ENCODE results near the gene CORO2A. TPM values are rescaled to one million over a fixed set of nuclear protein-coding genes. Genes with fewer than 3 reads are reported as not detected.

The CORO2A gene
- total and polyA plus RNA-seq, 2 of the 4 experiments (the other 2 are of a cell fraction) = 1.9 to 2.2 TPM

GRCh38 chr9:98144076-98144475 lies 48.4 kb downstream of the CORO2A start:
- Histone ChIP-seq H3K18ac (ENCODE audit: low read depth, low read length) (no peak overlapping the region), H3K56ac (ENCODE audit: extremely low read depth, insufficient read depth, low read length) (no peak overlapping the region), H2AK9ac (replicated peaks; ENCODE audit: low read depth, low read length, poor library complexity) (no peak overlapping the region), H3K4me1 (ENCODE audit: control insufficient read depth, insufficient read depth, low read length) (peaks cover 6% of the 10 kb centered on the region; the same call in 1 of the 2 replicates), H2BK15ac (ENCODE audit: low read depth, low read length) (no peak overlapping the region), H4K91ac (ENCODE audit: insufficient read depth, low read depth, low read length) (no peak overlapping the region), H3K9me3 (ENCODE audit: control insufficient read depth, insufficient read depth, low read length) (no peaks in the 10 kb centered on the region), H2AK5ac (ENCODE audit: low read depth, low read length) (no peak overlapping the region), H2AFZ (replicated peaks; ENCODE audit: low read length, poor library complexity) (no peak overlapping the region), H3K23ac (ENCODE audit: low read depth, low read length) (no peak overlapping the region), H4K8ac (ENCODE audit: low read depth in 2 of 2, low read length in 2 of 2) (no peak overlapping the region), H3K4ac (ENCODE audit: low read depth, low read length) (no peak overlapping the region), H3K79me1 (ENCODE audit: low read depth in 1 of 2, low read length in 2 of 2) (no peaks in the 10 kb centered on the region), H3K4me2 (ENCODE audit: low read depth, low read length) (no peak overlapping the region), H3K27me3 (ENCODE audit: control insufficient read depth, insufficient read depth, low read length) (peaks cover 3% of the 10 kb centered on the region; the same call in 1 of the 2 replicates), H3K14ac (replicated peaks; ENCODE audit: low read depth, low read length) (no peak overlapping the region), H3K9ac (ENCODE audit: low read depth, low read length) (no peak overlapping the region), H4K20me1 (ENCODE audit: insufficient read depth, low read length) (no peaks in the 10 kb centered on the region), H3K27ac (ENCODE audit: insufficient read depth, low read length) (no peak overlapping the region), H3K9me1 (ENCODE audit: insufficient read depth, low read length) (no peaks in the 10 kb centered on the region; the same call in 1 of the 2 replicates), H2BK20ac (ENCODE audit: low read depth, low read length) (no peak overlapping the region), H2BK5ac (ENCODE audit: low read depth, low read length, poor library complexity, severe bottlenecking) (no peak overlapping the region), H4K5ac (ENCODE audit: low read depth, low read length) (no peak overlapping the region), H3K36me3 (ENCODE audit: control insufficient read depth, insufficient read depth, low read length) (no peaks in the 10 kb centered on the region), H2BK120ac (ENCODE audit: low read depth, low read length) (no peak overlapping the region), H3K4me3 (ENCODE audit: insufficient read depth, low read depth, low read length) (no peak overlapping the region)
- WGBS, 2 experiments (ENCODE audit: extremely low coverage in 2 of 2, insufficient read length in 1 of 2) = no CpG with 5 or more reads among the region's 4 CpGs
- ChIA-PET CTCF (interaction anchor here (0.6 kb wide), 1 partner anchor 24 kb away, joined by 3 read pairs; no protein-coding TSS in a partner anchor), POLR2A (ENCODE audit: unreplicated experiment) (no interaction called here)
- no TSS peak for BruUV-seq (replicated peaks)
- intact Hi-C loops (cut with micrococcal nuclease) = no loop called here
- dilution Hi-C loops (cut with HindIII; ENCODE audit: low sequenced_read_pairs, unreplicated experiment) = no loop called here
- no peak for TF ChIP-seq NFE2L2 (IDR thresholded peaks at IDR 0.05; ENCODE audit: low read depth, low read length)
- TF ChIP-seq BHLHE40 (IDR thresholded peaks at IDR 0.05; ENCODE audit: low read depth, low read length) = no peak
- TF ChIP-seq CHD1 (IDR thresholded peaks at IDR 0.05; ENCODE audit: low read depth, low read length) = no peak
- no peak for TF ChIP-seq RFX5 (IDR thresholded peaks at IDR 0.05; ENCODE audit: low read depth, low read length)
- no peak for TF ChIP-seq POLR2A (IDR thresholded peaks at IDR 0.05; ENCODE audit: low read depth, low read length)
- no peak for TF ChIP-seq CEBPB (IDR thresholded peaks at IDR 0.05; ENCODE audit: low read depth, low read length)
- TF ChIP-seq MXI1 (IDR thresholded peaks at IDR 0.05; ENCODE audit: borderline replicate concordance, low read depth, low read length) = no peak
- DNase-seq (no peak), ATAC-seq (ENCODE audit: low read depth) (no peak)
- in situ Hi-C loops (cut with MboI; ENCODE audit: low sequenced_read_pairs) = no loop called here

All from IMR-90 (cell line).